ENCODE data around the gene FTCDNL1.

Gene FTCDNL1

DNA sequence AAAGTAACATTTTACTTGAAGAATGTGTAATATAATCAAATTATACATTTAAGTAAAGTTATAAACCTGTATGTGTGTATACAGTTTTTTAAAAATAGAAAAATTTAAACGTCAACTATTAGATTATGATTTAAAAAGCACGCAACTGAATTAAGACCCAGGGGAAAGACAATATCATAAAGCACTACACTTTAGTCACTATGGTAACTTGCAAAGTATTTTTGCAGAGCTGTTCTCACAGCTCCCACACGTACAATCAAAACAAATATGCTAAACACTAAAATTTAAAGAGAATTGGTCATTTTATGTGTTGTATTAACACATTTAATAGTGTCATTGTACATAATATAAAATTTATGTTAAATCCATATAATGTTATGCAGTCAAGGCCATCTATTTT is 59.7 kb downstream of the FTCDNL1 start:
- DNase-seq (ENCODE audit: low read depth): no peak

DNA sequence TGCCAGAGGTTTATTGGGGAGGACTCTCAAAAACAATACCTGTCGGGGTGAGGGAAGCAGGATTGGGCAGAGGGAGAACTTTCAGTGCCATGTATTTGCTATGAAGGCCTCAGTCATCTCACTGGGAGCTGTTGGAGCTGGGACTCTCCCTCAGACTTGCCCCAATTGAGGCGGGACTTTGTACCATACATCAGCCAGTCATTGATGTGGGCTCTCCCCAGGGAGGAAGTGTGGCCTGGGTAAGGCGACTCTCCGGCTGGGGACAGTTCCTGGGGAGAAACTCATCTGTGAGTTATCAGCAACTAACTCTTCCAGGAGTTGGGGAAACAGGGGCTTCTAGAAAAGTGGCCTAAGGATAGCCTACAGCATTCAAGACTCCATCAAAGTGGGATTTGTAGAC is 66.5 kb downstream of the FTCDNL1 start:
- no peak for DNase-seq (ENCODE audit: low read depth)

DNA sequence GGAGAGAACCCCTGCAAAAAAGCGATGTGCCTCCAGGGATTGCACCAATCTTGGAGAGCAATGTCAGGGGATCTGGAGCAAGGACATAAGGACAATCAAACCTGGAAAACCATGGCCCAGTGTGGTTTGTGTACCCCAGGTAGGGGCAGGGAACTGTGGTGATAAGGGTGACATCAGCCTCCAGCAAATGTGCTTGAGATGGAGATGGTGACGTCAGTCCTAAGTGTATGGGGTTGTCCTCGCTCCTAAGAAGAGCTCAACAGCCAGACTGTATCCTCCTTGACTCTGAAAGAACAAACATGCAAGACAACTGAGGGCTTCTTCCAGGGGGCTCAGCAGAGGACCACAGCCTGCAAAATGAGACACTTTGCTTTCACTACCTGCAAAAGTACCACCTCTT is 71.4 kb downstream of the FTCDNL1 start:
- DNase-seq (ENCODE audit: low read depth): no peak

DNA sequence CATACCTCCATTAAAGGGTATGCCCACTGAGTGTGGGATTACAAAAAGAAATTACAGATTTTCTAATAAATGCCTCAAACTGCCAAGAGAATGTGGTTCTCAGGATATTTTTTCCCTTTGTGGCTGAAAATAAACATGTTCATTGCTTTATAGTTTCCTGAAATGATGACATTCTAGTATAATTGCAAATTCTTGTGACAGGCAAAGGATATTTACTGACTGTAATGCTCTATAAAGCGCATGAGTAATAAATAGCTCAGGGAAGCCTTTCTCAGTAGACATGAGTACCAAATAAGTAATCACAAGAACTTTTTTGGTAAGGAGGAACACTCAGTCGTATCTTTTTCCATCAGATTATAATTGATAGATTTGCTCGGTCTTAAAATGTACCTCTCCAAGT is 72.3 kb downstream of the FTCDNL1 start:
- DNase-seq (ENCODE audit: low read depth): no peak

DNA sequence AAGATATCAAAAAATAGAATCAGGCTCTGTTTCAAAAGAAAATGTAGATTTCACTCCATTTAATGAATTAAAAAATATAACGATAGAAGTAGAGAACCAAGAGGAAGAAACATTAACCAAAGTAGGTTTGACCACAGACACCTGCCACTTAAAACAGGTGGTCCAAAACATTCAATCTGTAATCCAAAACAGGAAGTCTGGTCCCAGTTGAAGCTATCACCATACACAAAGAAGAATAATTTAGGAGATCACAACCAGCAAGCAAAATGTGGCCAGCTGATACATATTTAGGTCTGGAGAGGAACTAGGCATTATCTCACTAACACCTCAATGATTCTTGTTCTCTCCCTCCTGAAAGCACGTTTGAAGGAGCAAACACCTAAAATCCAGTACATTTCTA is 73.1 kb downstream of the FTCDNL1 start:
- DNase-seq (ENCODE audit: low read depth): no peak

DNA sequence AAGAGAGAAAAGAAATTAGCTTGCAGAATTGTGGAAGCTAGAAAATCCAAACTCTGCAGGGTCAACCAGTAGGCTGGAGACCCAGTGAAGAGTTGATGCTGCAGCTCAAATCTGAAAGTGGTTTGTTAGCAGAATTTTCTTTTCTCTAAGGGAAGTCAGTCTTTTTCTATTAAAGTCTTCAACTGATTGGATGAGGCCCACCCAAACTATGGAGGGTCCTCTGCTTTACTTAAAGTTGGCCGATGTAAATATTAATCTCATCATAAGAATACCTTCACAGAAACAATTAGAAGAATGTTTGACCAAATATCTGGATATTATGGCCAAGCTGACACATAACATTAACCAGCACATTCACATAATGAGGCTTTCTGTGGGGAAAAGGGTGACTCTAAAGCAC is 73.7 kb downstream of the FTCDNL1 start:
- no peak for DNase-seq (ENCODE audit: low read depth)

DNA sequence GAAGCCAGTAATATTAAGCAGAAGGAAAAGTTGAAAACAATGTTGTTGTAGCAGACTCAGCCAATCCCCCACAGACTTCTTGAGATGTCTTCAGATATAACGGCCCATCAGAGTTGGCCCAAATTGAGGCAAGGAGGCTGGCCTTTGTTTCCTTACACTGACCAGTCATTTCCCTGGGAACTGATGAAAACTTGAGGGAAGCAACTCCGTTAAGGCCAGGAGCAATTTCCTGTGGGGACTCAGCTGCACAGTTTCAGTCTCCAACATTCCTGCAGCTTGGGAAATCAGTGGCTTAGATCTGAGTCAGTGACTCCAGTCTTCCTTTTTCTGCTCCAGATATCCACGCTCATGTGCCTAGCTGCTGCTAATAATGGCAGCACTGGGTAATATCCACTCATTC is 75.7 kb downstream of the FTCDNL1 start:
- no peak for DNase-seq (ENCODE audit: low read depth)

DNA sequence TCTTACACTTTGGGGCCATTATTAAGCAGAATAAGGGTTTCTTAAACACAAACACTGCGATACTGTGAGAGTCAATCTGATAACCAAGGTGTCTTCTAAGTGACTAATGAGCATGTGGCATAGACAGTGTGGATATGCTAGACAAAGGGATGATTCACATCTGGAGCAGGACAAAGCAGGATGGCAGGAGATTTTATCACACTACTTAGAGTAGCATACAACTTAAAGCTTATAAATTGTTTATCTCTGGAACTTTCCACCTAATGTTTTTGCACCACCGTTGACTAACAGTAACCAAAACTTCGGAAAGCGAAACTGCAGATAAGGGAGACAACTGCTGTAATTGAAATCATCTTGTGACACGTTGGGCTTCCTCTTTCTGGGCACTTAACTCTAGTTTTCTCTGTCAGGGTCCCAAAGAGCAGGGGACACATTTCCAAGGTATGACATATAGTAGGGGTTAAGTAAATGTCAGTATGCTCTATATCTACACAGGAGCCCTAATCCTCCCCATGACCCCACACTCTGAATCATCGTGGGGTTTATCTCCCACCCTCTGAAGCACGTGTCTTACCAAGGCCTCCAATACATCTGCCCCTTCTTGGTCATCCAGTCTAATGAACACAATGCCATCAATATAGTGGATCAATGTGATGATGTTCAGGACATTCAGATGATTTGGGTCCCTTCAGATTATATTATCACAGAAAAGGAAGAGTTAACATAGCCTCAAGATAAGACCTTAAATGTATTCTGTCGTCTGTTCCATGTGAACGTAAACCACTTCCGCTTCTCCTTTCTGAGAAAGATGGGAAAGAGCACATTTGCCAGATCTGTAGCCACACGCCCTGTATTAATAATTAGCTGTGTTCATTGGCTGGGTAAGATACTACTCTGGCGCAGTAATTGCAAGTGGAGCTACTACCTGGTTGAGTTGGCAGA is 78.7 kb downstream of the FTCDNL1 start:
- DNase-seq (ENCODE audit: low read depth): no peak

DNA sequence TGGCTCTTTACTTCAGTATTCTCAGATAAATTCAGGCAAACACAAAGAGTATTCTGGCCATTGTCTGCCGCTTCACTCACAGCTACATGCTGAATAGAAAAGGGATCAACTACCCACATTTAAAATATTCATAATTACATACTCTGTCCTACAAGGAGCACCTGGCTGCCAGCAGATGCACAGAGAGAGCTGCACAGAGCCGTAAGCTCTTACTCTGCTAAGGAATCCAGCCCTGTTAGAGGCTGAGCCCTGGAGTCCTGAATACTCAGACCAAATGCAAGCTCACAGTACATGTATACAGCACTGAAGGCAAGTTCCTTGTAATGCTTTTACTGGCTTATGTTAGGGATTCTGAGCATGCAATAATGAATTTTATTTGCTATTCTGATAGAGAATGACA is 80.3 kb downstream of the FTCDNL1 start:
- no peak for DNase-seq (ENCODE audit: low read depth)

DNA sequence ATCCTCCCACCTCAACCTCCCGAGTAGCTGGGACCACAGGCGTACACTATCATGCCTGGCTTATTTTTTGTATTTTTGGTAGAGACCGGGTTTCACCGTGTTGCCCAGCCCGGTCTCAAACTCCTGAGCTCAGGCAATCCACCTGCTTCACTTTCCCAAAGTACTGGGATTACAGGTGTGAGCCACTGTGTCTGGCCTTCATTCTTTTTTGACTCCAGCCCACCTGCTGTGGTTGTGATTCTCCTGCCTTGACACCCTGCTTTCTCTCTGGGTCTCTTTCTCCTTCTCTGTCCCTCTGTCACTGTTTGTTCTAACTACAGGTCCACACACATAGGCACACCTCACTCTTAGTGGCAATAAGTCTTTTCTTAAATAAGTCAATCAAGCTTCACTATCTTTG is 85.3 kb downstream of the FTCDNL1 start:
- DNase-seq (ENCODE audit: low read depth): no peak

DNA sequence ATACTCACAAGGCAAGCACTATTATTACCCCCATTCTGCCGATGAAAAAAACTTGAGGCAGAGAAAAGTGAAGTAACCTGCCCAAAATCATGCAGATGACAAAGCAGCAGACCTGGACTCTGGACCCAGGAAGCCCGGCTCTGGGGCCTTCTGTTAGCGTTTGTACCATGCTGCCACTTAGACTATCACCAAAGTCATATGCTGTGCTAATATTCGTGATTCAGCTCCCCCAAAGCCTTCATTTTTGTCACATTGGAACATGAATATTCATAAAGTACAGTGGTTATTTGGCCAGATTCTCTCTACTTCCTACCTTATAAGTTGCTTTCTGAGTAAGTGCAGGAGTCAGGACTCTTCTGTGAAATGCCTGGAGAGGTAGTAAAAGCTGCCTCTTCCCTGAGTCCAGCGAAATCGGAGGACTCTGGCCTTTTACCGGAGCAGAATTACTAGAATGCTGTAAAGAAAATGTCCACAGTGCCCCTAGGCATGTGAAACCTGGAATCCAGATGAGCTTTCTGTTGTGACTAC is 86.7 kb downstream of the FTCDNL1 start:
- DNase-seq (ENCODE audit: low read depth): no peak

DNA sequence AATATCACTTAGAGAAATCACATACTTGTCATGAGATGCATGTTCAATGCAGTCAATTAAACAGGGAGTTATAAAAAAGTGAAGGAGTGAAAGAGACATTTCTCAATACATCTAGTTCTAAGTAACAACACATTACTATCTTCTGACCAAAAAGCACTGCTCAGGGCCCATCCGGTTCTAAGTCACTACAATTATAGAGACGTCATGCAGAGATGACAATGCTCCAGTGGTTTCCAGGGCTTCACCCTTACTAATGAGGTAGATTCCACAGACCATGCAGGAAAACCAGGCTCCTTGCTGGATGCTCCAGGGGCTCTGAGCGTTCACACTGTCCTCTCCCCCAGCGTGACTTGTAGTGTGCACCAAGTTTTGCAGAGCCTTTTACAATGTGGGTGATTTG is 88.0 kb downstream of the FTCDNL1 start:
- no peak for DNase-seq (ENCODE audit: low read depth)

DNA sequence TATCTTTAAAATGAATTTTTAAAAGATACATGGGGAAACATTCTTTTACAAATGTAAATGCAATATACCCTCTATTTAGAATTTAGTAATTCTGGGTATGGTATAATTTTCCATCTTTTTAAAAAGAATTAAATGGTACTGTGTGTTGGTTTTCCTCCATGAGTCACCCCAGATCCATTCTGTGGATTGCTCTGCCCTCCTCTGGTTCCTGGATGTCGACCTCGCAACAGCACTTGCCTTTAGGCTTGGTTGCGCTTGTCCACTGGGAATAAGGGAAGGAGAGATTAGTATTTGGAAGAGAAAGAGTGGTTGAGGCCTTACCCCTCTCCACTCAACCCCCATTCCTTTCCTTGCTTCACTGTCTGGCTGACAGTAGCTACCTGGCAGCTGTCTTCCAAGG is 90.4 kb downstream of the FTCDNL1 start:
- DNase-seq (ENCODE audit: low read depth): no peak

DNA sequence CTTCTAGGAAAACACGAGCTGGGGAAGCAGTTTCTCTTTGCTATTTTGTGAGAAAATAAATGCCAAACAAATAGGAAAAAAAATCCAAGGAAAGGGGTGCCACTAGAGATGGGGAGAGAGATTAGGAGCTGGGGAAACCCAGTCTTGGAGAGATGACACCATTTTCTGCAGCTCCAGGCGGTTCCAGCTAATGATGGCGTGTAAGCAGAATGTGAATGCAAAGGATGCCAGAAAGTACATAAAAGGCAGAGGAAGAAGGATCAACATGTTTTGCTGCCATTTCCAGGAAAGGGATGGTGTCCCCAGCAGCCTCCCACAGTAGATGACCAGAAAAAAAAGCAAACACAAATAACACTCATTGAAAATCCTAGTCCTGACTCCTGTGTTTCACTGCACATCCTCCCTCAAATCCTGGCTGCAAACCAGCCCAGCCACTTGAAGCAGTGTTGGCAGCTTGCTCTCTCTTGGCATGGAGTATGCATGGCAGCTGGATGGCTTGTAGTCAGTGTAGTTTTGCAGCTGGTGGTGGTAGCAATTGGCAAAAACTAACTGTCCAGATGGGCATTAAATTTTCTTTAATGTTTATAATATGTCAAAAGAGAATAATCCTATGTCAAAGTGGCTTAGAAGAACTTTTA is 93.6 kb downstream of the FTCDNL1 start:
- no peak for DNase-seq (ENCODE audit: low read depth)

DNA sequence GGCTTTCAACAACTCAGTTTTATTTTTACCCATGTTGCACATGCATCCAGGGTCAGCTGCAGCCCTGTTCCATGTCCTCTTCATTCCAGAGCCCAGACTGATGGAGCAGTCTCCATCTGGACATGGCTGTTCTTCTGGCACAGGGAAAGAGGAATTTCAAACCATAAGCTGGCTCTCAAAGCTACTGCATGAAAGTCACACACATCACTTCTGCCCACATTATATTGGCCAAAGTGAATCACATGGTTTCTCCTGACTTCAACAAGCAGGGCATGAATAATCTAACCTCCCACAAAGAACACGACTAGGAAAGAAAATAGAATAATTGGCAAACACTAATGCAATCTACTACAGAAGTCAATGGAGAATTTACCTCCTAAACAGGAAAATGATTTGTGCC is 94.2 kb downstream of the FTCDNL1 start:
- DNase-seq (ENCODE audit: low read depth): no peak

DNA sequence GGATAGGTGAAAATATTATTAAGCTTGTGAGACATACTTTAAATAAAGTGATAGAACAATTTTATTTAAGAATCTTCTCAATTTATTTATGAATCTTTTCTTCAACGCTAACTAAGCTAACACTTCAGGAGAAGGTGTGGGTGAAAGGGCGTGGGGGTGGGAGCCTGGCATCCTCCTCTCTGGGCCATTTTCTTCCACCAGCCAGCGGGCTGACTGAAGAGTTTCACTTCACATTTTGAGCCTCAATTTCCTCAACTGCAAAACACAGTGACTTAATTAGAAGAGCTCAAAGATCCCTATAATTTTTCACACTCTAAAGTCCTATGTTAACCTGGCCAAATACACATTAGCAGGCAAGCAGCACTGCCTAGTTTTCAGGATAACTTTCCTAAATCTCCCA is 94.8 kb downstream of the FTCDNL1 start:
- DNase-seq (ENCODE audit: low read depth): no peak

DNA sequence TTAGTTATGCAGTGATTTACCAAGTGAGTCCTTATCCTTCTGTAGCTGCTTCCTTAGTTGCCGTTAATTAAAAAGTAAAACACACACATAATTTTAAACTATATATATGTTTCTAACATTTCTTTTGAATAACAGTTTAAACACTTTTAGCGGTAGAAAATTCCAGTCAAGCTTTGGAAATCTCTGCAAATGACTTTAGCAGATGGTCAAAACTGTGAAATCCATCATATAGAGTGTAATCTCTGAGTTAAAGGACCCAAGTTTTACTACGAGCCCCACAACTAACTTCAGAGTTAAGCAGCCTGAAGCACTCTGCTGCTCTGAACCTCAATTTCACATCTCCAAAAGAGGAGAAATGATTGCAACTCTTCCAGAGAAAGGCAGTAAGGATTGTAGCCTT is 96.2 kb downstream of the FTCDNL1 start:
- DNase-seq (ENCODE audit: low read depth): no peak

DNA sequence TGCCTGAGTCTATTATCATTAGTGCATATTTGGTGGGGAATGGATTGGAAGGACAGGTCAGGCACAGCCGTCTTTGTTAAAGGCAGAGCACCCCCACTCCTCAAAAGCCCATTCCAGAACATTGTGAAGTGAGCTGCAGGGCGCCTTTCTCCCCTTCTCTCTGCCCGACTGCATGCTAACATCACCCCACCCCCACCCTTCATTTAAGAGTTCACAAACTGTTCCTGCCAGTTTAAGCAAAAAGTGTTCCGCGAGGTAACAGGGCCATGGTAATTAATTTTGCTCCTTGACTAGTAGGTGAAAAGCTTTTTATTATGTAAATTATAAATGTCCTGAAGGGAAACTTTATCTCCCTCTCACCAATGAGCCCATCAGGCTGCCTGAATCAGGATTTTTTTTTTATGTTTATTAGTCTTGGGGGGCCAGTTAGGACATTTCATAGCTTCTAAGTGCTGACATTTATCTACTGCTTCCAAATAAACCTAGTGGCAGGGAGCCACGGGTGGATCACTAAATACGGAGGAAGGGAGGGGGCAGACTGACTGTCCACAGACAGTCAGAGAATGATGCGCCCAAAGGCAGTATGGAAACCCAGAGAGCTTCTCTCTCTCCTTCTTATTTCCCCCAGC is 99.4 kb downstream of the FTCDNL1 start:
- DNase-seq (ENCODE audit: low read depth): no peak

DNA sequence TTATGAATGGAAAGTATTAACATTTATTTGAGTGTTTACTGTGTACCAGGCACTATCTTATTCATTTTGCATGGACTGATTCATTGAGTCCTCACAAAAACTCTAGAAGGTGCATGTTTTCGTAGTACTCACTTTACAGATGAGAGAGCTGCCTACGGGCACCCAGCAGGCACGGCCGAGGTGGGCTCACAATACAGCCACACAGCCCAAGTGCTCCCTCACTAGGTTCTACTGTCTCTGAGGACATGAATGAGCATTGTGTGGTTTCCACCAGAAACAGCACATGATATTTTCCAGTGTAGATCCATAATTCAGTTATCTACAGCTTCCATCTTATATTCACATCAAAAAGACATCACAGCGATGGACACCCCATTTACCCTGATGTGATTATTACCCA is 101.4 kb downstream of the FTCDNL1 start:
- DNase-seq (ENCODE audit: low read depth): no peak

DNA sequence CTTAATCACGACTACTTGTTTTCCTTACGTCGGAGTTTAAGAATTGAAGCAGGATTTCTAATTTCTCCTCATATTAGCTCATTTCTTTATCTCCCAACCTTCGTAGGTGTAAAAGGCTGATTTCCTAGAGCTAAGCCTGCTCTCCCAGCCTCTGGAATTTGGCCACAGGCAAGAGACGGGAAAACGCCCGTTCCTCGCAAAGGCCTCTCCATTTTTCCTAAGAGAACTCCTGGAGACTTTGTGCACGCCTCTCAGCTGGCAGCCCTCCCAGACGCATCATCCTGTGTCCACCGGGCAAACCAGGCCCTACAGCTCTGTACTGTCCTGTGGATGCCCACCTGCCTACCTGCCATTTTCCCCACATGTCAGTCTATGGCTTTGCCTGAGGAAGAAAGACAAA is 106.3 kb downstream of the FTCDNL1 start:
- no peak for DNase-seq (ENCODE audit: low read depth)

DNA sequence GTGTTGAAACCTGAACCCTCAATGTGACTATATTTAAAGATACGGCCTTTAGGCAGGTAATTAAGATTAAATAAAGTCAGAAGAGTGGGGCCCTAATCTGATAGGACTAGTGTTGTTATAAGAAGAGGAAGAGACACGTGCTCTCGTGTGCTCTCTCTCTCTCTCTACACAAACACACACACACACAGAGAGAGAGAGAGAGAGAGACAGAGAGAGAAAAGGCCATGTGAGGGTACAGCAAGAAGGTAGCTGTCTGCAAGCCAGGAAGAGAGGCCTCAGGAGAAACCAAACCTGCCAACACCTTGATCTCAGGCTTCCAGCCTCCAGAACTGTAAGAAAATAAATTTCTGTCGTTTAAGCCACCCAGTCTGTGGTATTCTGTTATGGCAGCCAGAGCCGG is 106.7 kb downstream of the FTCDNL1 start:
- no peak for DNase-seq (ENCODE audit: low read depth)

DNA sequence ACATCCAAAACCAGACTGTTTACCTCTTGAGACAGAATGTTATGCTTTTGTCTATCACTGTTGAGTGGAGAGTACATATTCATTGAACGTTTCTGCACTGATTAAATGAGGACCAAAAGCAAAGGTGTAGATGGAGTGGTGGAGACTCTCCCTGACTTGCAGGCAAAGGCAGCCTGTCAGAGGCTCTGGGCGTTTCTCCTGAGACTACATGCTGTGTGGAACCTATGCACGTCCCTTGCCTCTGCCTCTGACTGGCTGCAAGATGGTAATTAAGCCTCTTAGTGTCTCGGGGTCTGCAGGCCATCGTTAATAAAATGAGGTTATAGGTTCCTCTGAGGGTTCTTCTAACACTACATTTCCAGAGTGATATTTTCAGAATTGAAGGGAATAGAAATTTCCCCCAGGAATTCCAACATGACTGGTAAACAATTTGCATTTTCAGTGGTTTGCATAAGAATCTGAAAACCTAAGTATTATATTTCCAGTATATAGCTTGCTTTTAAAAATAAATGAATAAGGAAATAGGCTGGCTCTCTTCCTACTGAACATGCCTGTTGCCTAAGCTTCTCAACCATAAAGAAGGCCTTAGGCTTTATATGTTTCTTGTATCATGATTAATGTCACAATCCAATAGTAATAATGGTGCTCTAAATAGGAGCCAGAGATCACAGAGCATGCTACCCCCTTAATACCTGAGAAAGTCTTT is 107.4 kb downstream of the FTCDNL1 start:
- DNase-seq (ENCODE audit: low read depth): no peak
